Measurements from ENCODE around the gene PKD1L1.
"Not testable (repeated sequence)": the region's sequence is repeated elsewhere in the genome, so short reads cannot be mapped to it uniquely, and the experiment has no call there.

PKD1L1 gene

DNA sequence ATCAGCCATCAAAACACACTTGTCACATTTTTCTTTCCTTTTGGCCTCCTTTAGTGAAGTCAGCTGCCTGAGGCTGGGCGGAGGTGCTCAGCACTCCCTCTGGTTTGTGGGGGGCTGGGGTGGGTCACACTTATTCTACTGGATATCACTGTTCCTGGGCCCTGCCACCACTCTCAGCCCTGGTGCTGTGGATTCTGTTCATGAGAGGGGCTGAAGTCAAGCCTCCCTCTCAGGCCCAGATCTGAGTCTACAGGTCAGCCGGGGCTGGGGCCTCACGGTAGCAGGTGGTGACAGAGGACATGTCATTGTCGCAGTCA is 185.6 kb downstream of the PKD1L1 start:
- TF ChIP-seq POLR2AphosphoS5 (IDR thresholded peaks at IDR 0.05; ENCODE audit: borderline replicate concordance, low read depth, low read length) (no peak), EZH2 (IDR thresholded peaks at IDR 0.05) (no peak), FOXP2 (optimal IDR thresholded peaks at IDR 0.05; ENCODE audit: control extremely low read depth, extremely low read length, insufficient read depth) (no peak)
- Histone ChIP-seq H3K9me3 (ENCODE audit: low read depth, low read length) (no peaks in the 10 kb centered on the region), H3K36me3 (ENCODE audit: insufficient read depth, low read length) (no peaks in the 10 kb centered on the region), H3K9ac (ENCODE audit: insufficient read length) (no peak overlapping the region), H3K4me3 (no peak overlapping the region), H3K27ac (no peak overlapping the region)
- no peak for DNase-seq (ENCODE audit: low read depth, low spot score)

DNA sequence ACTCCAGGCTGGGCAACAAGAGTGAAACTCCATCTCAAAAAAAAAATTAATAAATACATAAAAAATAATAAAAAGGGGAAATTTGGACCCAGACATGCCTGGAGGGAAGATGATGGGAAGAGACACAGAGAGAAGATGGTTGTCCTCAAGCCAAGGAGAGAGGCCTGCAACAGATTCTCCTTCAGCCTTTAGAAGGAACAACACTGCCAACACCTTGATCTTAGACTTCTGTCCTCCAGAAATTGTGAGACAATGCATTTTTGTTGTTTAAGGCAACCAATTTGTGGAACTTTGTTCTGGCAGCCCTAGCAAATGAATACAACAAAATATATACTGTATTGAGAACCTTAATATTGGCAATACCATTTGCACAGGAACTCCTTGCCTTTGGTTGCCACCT is 186.1 kb downstream of the PKD1L1 start:
- Histone ChIP-seq H3K36me3 (ENCODE audit: insufficient read depth, low read length) (no peaks in the 10 kb centered on the region), H3K4me3 (no peak overlapping the region), H3K9ac (ENCODE audit: insufficient read length) (no peak overlapping the region), H3K27ac (no peak overlapping the region), H3K9me3 (ENCODE audit: low read depth, low read length) (no peaks in the 10 kb centered on the region)
- DNase-seq (ENCODE audit: low read depth, low spot score), result no peak
- TF ChIP-seq POLR2AphosphoS5 (IDR thresholded peaks at IDR 0.05; ENCODE audit: borderline replicate concordance, low read depth, low read length) (no peak), EZH2 (IDR thresholded peaks at IDR 0.05) (no peak), FOXP2 (optimal IDR thresholded peaks at IDR 0.05; ENCODE audit: control extremely low read depth, extremely low read length, insufficient read depth) (no peak)

DNA sequence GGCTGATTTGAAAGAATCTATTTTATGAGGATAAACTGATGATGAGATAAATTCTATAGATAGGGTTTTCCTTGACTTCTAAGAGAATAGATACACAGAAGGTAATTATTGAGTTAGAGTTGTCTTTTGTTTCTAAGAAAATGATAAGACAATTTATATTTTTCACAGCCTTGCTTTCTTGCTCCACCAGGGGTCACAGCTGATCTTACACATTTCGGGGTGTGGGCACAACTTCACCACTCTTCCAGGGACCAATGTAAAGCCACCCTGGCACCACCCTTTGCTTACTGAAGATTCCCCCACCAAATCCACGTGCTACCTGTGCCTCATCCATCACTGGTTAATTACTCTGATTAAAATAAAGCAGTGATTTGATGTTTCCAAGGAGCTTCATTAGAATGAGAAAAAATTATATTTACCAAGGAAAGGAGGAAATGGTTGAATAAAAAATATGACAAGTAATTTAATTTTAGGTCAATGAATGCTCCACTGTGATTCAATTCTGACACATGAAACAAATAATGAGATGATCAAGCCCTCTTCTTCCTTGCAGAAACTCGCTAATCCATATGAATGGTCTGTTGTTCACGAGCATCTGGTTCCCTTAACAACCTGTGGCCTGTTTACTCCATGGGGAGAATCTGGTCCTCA is 189.1 kb downstream of the PKD1L1 start:
- H3K36me3 ChIP-seq (ENCODE audit: insufficient read depth, low read length), result no peaks in the 10 kb centered on the region
- H3K9me3 ChIP-seq (ENCODE audit: low read depth, low read length), result no peaks in the 10 kb centered on the region
- TF ChIP-seq POLR2AphosphoS5 (IDR thresholded peaks at IDR 0.05; ENCODE audit: borderline replicate concordance, low read depth, low read length) (no peak), EZH2 (IDR thresholded peaks at IDR 0.05) (no peak), FOXP2 (optimal IDR thresholded peaks at IDR 0.05; ENCODE audit: control extremely low read depth, extremely low read length, insufficient read depth) (no peak)
- no peak for DNase-seq (ENCODE audit: low read depth, low spot score)
- H3K4me3 ChIP-seq, result no peak overlapping the region
- no peak overlapping the region for H3K9ac ChIP-seq (ENCODE audit: insufficient read length)
- H3K27ac ChIP-seq, result no peak overlapping the region

DNA sequence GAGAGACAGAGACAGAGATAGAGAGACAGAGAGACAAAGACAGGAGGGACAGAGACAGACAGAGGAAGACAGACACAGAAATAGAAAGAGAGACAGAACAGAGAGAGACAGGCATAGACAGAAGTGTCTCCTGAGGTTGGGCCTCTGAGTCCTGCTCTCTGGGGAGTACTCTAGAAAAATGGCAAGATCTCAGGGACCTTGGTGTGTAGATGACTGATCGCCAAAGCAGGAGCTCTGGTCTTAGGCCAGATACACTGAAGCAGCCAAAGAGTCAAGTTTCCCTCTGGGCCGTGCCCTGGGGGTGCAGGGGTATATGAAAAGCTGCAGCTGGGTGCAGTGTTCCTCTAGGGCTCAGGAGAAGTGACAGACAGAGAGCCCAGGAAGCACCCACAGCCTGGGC is 189.7 kb downstream of the PKD1L1 start:
- H3K36me3 ChIP-seq (ENCODE audit: insufficient read depth, low read length), result no peaks in the 10 kb centered on the region
- H3K9ac ChIP-seq (ENCODE audit: insufficient read length), result no peak overlapping the region
- no peaks in the 10 kb centered on the region for H3K9me3 ChIP-seq (ENCODE audit: low read depth, low read length)
- no peak overlapping the region for H3K4me3 ChIP-seq
- TF ChIP-seq EZH2 (IDR thresholded peaks at IDR 0.05) (no peak), POLR2AphosphoS5 (IDR thresholded peaks at IDR 0.05; ENCODE audit: borderline replicate concordance, low read depth, low read length) (no peak), FOXP2 (optimal IDR thresholded peaks at IDR 0.05; ENCODE audit: control extremely low read depth, extremely low read length, insufficient read depth) (no peak)
- H3K27ac ChIP-seq, result no peak overlapping the region
- DNase-seq (ENCODE audit: low read depth, low spot score), result no peak

DNA sequence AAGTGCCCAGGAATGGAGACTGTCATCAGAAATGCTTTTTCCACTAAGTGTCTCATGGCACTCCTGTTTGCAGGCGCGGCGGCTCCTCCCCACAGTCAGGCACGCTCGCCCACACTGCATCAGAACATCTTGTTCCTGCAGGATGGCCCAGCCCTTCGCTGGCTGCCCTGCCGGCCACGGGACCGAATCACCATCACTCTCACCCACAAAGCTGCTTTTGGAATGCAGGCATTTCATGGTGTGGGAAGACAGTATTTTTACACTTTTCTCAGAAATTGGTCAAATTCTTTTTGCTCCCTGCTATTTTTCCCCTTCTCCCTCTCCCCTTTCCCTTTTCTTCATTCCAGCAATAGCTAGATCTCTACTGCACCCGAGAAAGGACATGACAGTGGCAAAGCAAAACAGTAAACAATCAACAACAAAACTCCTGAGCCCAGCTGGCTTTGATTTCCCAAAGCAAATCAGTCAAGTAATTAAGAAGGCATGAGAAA is 190.3 kb downstream of the PKD1L1 start:
- Histone ChIP-seq H3K4me3 (no peak overlapping the region), H3K9me3 (ENCODE audit: low read depth, low read length) (no peaks in the 10 kb centered on the region), H3K36me3 (ENCODE audit: insufficient read depth, low read length) (no peaks in the 10 kb centered on the region), H3K9ac (ENCODE audit: insufficient read length) (no peak overlapping the region), H3K27ac (no peak overlapping the region)
- TF ChIP-seq FOXP2 (optimal IDR thresholded peaks at IDR 0.05; ENCODE audit: control extremely low read depth, extremely low read length, insufficient read depth), result no peak
- no peak for TF ChIP-seq EZH2 (IDR thresholded peaks at IDR 0.05)
- DNase-seq (ENCODE audit: low read depth, low spot score), result no peak

DNA sequence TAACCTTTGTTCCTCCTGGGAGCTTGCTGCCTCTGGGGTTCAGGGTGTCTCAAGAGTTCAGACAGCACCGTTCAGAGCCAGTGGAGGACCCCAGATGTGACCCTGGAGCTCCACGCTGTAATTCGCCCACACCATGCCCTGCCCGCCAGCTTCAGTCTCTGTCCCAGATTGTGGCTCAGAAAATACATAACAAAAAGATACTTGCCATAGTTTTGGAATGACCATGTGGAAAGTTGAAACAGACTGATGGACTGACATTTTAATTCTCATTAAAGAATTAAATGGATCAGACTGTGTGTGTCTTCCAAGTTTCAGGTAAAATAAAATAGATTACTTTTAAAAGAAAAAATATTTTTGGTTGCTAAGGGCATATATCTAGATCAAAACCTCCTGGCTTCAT is 191.6 kb downstream of the PKD1L1 start:
- H3K9ac ChIP-seq (ENCODE audit: insufficient read length), result no peak overlapping the region
- H3K36me3 ChIP-seq (ENCODE audit: insufficient read depth, low read length), result no peaks in the 10 kb centered on the region
- no peak overlapping the region for H3K27ac ChIP-seq
- no peaks in the 10 kb centered on the region for H3K9me3 ChIP-seq (ENCODE audit: low read depth, low read length)
- no peak overlapping the region for H3K4me3 ChIP-seq
- TF ChIP-seq FOXP2 (optimal IDR thresholded peaks at IDR 0.05; ENCODE audit: control extremely low read depth, extremely low read length, insufficient read depth) (no peak), EZH2 (IDR thresholded peaks at IDR 0.05) (no peak), POLR2AphosphoS5 (IDR thresholded peaks at IDR 0.05; ENCODE audit: borderline replicate concordance, low read depth, low read length) (no peak)
- DNase-seq (ENCODE audit: low read depth, low spot score), result no peak

DNA sequence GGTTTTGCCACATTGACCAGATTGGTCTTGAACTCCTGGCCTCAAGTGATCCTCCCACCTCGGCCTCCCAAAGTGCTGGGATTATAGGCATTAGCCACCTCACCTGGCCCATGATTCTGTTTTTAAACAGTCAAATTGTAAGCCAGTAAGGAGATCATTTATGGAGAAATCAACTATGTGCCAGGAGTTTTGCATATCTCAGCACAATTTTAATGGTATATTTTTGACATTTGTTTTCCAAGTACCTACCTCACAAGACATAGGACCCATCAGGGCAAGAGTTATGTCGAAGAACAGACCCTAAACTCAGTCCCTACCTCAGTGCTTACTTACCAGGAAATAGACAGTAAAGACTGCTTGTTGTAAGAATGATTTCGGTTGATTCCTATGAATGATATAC is 193.0 kb downstream of the PKD1L1 start:
- H3K4me3 ChIP-seq, result no peak overlapping the region
- H3K9ac ChIP-seq (ENCODE audit: insufficient read length), result no peak overlapping the region
- DNase-seq (ENCODE audit: low read depth, low spot score), result no peak
- H3K27ac ChIP-seq, result no peak overlapping the region
- TF ChIP-seq EZH2 (IDR thresholded peaks at IDR 0.05) (no peak), FOXP2 (optimal IDR thresholded peaks at IDR 0.05; ENCODE audit: control extremely low read depth, extremely low read length, insufficient read depth) (no peak), POLR2AphosphoS5 (IDR thresholded peaks at IDR 0.05; ENCODE audit: borderline replicate concordance, low read depth, low read length) (no peak)
- H3K9me3 ChIP-seq (ENCODE audit: low read depth, low read length), result no peaks in the 10 kb centered on the region
- no peaks in the 10 kb centered on the region for H3K36me3 ChIP-seq (ENCODE audit: insufficient read depth, low read length)

DNA sequence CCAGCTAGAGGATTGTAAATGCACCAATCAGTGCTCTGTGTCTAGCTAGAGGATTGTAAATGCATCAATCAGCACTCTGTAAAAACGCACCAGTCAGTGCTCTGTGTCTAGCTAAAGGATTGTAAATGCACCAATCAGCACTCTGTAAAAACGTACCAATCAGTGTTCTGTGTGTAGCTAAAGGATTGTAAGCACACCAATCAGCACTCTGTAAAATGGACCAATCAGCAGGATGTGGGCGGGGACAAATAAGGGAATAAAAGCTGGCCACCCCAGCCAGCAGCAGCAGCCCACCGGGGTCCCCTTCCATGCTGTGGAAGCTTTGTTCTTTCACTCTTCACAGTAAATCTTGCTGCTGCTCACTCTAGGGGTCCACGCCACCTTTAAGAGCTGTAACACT is 196.5 kb downstream of the PKD1L1 start:
- H3K4me3 ChIP-seq; H3K9me3 ChIP-seq (ENCODE audit: low read depth, low read length); H3K9ac ChIP-seq (ENCODE audit: insufficient read length); H3K36me3 ChIP-seq (ENCODE audit: insufficient read depth, low read length); DNase-seq (ENCODE audit: low read depth, low spot score); H3K27ac ChIP-seq: not testable (repeated sequence)

DNA sequence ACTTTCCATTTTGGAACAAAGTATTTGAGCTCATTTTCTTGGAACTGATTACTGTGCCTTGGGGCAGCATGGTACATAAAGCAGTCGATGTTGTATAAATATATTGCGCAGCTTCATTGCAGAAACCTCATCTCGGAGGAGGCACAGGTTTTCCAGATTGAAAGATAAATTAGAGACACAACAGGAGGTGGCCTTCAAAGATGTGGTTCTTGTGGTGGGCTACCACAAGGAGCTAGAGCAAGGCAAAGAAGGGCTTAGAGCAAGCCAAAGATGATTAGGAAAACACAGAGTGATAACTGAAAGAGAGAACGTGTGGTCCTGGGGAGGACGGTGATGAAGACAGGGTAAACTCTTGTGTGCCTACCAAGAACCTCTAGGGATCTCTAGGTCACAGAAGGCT is 197.2 kb downstream of the PKD1L1 start:
- Histone ChIP-seq H3K9me3 (ENCODE audit: low read depth, low read length) (no peaks in the 10 kb centered on the region), H3K9ac (ENCODE audit: insufficient read length) (no peak overlapping the region), H3K27ac (no peak overlapping the region), H3K36me3 (ENCODE audit: insufficient read depth, low read length) (no peaks in the 10 kb centered on the region), H3K4me3 (no peak overlapping the region)
- no peak for DNase-seq (ENCODE audit: low read depth, low spot score)
- no peak for TF ChIP-seq EZH2 (IDR thresholded peaks at IDR 0.05)
- no peak for TF ChIP-seq POLR2AphosphoS5 (IDR thresholded peaks at IDR 0.05; ENCODE audit: borderline replicate concordance, low read depth, low read length)
- TF ChIP-seq FOXP2 (optimal IDR thresholded peaks at IDR 0.05; ENCODE audit: control extremely low read depth, extremely low read length, insufficient read depth), result no peak
